Testis (tissue), 2 donors: ENCODE results near the gene LAMA5.

ENCODE experiments used
- POLR2A ChIP-seq: fragments of 450-650 bp; IDR thresholded peaks from one replicate; pipeline ENCODE4 v1.6.1; 2017; ENCODE audit warnings: antibody characterized with exemption, mild to moderate bottlenecking, moderate library complexity
- TF ChIP-seq, protein P1 (sequence below), 3 experiments: fragments of 450-650 bp in 2 of 3; fragments of 200-600 bp in 1 of 3; sonication (generic) in 1 of 3; IDR thresholded peaks; one replicate each; pipeline ENCODE4 v1.5.1; 2016 to 2019; ENCODE audit warnings: antibody characterized with exemption in 3 of 3, mild to moderate bottlenecking in 2 of 3, moderate library complexity in 1 of 3

- TF ChIP-seq, protein P1, sequence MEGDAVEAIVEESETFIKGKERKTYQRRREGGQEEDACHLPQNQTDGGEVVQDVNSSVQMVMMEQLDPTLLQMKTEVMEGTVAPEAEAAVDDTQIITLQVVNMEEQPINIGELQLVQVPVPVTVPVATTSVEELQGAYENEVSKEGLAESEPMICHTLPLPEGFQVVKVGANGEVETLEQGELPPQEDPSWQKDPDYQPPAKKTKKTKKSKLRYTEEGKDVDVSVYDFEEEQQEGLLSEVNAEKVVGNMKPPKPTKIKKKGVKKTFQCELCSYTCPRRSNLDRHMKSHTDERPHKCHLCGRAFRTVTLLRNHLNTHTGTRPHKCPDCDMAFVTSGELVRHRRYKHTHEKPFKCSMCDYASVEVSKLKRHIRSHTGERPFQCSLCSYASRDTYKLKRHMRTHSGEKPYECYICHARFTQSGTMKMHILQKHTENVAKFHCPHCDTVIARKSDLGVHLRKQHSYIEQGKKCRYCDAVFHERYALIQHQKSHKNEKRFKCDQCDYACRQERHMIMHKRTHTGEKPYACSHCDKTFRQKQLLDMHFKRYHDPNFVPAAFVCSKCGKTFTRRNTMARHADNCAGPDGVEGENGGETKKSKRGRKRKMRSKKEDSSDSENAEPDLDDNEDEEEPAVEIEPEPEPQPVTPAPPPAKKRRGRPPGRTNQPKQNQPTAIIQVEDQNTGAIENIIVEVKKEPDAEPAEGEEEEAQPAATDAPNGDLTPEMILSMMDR (IDR thresholded peaks at IDR 0.05) = no peak
- no peak for TF ChIP-seq POLR2A
Measured at GRCh38 chr20:62378215-62378614, 11.1 kb upstream of the LAMA5 start.
